ENCODE data around the gene MALSU1.

- TF ChIP-seq, protein P1, sequence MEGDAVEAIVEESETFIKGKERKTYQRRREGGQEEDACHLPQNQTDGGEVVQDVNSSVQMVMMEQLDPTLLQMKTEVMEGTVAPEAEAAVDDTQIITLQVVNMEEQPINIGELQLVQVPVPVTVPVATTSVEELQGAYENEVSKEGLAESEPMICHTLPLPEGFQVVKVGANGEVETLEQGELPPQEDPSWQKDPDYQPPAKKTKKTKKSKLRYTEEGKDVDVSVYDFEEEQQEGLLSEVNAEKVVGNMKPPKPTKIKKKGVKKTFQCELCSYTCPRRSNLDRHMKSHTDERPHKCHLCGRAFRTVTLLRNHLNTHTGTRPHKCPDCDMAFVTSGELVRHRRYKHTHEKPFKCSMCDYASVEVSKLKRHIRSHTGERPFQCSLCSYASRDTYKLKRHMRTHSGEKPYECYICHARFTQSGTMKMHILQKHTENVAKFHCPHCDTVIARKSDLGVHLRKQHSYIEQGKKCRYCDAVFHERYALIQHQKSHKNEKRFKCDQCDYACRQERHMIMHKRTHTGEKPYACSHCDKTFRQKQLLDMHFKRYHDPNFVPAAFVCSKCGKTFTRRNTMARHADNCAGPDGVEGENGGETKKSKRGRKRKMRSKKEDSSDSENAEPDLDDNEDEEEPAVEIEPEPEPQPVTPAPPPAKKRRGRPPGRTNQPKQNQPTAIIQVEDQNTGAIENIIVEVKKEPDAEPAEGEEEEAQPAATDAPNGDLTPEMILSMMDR (IDR thresholded peaks at IDR 0.05) = no peak
- no peak for TF ChIP-seq POLR2A (IDR thresholded peaks at IDR 0.05)
- no peak for TF ChIP-seq EP300 (IDR thresholded peaks at IDR 0.05)
These were observed 13.2 kb upstream of the MALSU1 start for GRCh38 chr7:23285657-23286646.

All from ovary (tissue), 3 donors.